IgD-negative memory B cell (primary cell): Measurements from ENCODE around the gene LAIR2. TPM values are rescaled to one million over a fixed set of nuclear protein-coding genes. Genes with fewer than 3 reads are reported as not detected.
A peak's percentile ranks its signal among the peaks of the same experiment; 100 is the strongest.
"Not testable (repeated sequence)": the region's sequence is repeated elsewhere in the genome, so short reads cannot be mapped to it uniquely, and the experiment has no call there.

Experiments
- H3K27ac Mint-ChIP-seq, 3 donors: one replicate each; pipeline ENCODE4 v1.8.0; 2020 to 2022; ENCODE audit warnings: mild to moderate bottlenecking in 3 of 3, mixed read lengths in 3 of 3, moderate library complexity in 1 of 3
- H3K27me3 Mint-ChIP-seq: one replicate; pipeline ENCODE4 v1.8.0; 2021; ENCODE audit warnings: mixed read lengths
- H3K36me3 Mint-ChIP-seq: one replicate; pipeline ENCODE4 v1.8.0; 2020; ENCODE audit warnings: mild to moderate bottlenecking, mixed read lengths
- H3K4me1 Mint-ChIP-seq, 3 donors: one replicate each; pipeline ENCODE4 v1.8.0; 2020 to 2022; ENCODE audit warnings: mixed read lengths in 3 of 3, mild to moderate bottlenecking in 1 of 3
- H3K4me3 Mint-ChIP-seq, 4 donors: one replicate each; pipeline ENCODE4 v1.8.0; 2020 to 2022; ENCODE audit warnings: mild to moderate bottlenecking in 4 of 4, mixed read lengths in 4 of 4, moderate library complexity in 3 of 4
- H3K9me3 Mint-ChIP-seq, 3 donors: one replicate each; pipeline ENCODE4 v1.8.0; 2020 to 2021; ENCODE audit warnings: mixed read lengths in 3 of 3, mild to moderate bottlenecking in 1 of 3
- polyA plus RNA-seq: library from polyadenylated mRNA; unstranded; fragments of 300-500 nt; fragmentation: Illumina TruSeq; gene quantifications from one replicate; pipeline ENCODE4 v1.2.3, GENCODE V29; 2021

Gene LAIR2
- polyA plus RNA-seq, 1 donor from 2014 or later: 0.99 TPM

DNA sequence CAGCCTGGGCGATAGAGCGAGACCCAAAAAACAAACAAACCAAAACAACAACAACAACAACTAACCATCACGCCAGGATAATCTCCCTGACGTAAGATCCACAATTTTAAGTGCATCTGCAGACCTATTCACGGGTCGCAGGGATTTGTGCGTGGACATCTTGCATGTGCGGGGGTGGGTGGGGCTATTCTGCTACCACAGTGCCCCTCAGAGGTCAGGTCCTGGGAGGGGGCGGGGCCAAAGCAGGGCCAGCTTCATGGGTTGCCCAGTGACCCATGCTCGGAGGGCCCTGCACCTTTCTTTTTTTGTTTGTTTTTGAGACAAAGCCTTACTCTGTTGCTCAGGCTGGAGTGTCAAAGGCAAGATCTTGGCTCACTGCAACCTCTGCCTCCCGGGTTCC is 26.9 kb upstream of the LAIR2 start:
- Mint-ChIP-seq H3K4me1 (peaks cover 6 to 9% (median 7%) of the 10 kb centered on the region in 3 donors), H3K36me3 (no peaks in the 10 kb centered on the region), H3K4me3 (no peak overlapping the region), H3K27me3 (peaks cover 27% of the 10 kb centered on the region), H3K27ac (no peak overlapping the region), H3K9me3 (no peaks in the 10 kb centered on the region)

DNA sequence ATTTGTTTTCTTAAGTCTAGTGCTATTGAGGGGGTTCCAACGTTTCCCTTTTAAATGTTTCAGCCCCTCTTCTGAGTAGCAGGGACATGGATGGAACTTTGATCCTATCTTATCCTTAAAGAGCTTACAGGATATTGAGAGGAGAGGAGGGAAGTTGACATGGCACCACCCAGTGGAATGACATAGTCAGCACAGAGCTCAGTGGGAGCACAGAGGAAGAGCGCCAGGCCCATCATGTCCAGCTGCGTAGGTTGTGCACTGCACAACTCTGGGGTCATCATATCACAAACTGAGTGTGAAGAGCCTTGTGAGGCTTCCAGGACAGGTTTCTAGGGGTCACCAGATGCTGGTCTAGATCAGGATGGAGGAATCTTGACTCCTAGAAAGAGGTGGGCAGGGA is 25.0 kb upstream of the LAIR2 start:
- H3K4me1 Mint-ChIP-seq: peaks cover 13 to 14% (median 14%) of the 10 kb centered on the region in 3 donors
- peaks cover 29% of the 10 kb centered on the region for H3K27me3 Mint-ChIP-seq
- H3K27ac Mint-ChIP-seq: no peak overlapping the region
- no peaks in the 10 kb centered on the region for H3K9me3 Mint-ChIP-seq
- H3K4me3 Mint-ChIP-seq: no peak overlapping the region
- no peaks in the 10 kb centered on the region for H3K36me3 Mint-ChIP-seq

DNA sequence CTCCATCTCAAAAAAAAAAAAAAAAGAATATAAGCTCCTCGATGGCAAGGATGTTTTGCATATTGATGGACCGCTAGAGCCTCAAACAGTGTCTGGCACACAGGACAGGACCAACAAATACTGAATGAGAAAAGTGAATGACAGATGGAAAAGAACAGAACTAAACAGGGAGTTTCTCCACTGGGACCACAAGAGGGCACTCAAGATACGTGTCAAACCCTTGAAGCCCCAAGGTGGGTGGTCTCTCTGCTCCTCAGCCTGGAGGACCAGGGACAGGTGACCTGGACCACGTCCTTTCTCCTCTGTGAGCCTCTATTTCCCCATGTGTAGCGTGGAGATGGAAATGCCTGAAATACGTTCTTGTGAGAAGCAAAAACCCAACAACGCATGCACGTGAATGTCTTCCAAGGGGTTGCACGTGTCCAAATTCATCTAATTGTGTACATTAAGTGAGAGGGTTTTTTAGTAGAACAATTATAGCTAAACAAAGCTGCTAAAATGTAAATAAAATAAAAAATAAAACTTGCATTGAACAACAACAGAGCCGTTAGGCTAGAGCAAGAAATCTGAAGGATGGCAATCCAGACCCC is 23.9 kb upstream of the LAIR2 start:
- no peak overlapping the region for H3K27ac Mint-ChIP-seq
- no peaks in the 10 kb centered on the region for H3K9me3 Mint-ChIP-seq
- H3K27me3 Mint-ChIP-seq: peaks cover 30% of the 10 kb centered on the region
- H3K4me1 Mint-ChIP-seq: peaks cover 18% of the 10 kb centered on the region in 3 donors
- H3K4me3 Mint-ChIP-seq: peak overlapping the region in 1 of 4 donors; percentile 0
- no peaks in the 10 kb centered on the region for H3K36me3 Mint-ChIP-seq

DNA sequence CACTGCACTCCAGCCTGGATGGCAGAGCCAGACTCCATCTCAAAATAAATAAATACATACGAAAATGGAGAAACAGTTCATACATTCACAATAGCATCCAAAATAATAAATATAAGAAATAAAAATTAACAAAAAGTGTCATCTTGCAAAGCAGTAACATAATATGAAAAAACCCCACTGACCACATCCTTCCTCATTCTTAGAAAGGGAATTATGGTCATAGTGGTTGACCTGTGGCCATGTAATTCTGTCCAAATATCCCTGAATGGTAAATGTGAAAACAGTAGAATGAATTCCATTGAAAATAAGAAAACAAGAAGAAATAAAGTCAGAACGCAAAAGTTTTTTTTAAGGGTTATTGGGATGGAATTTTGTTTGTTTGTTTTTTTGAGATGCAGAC is 22.6 kb upstream of the LAIR2 start:
- Mint-ChIP-seq H3K36me3 (no peaks in the 10 kb centered on the region), H3K9me3 (no peaks in the 10 kb centered on the region), H3K4me3 (no peak overlapping the region), H3K27me3 (peaks cover 40% of the 10 kb centered on the region), H3K4me1 (peaks cover 18 to 22% (median 22%) of the 10 kb centered on the region in 3 donors), H3K27ac (no peak overlapping the region)

DNA sequence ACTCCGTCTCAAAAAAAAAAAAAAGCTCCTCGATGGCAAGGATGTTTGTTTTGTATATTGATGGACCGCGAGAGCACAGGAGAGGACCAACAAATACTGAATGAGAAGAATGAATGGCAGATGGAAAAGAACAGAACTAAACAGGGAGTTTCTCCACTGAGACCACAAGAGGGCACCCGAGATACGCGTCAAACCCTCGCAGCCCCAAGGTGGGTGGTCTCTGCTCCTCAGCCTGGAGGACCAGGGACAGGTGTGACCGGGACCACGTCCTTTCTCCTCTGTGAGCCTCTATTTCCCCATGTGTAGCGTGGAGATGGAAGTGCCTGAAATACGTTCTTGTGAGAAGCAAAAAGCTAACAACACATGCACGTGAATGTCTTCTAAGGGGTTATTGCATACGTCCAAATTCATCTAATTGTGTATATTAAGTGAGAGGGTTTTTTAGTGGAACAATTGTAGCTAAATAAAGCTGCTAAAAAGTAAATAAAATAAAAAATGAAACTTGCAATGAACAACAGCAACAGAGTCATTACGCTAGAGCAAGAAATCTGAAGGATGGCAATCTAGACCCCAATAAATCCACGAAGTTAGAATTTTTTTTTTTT is 21.2 kb upstream of the LAIR2 start:
- H3K36me3 Mint-ChIP-seq: no peaks in the 10 kb centered on the region
- peak overlapping the region; percentile 12 to 80 (median 20) for H3K27ac Mint-ChIP-seq
- no peaks in the 10 kb centered on the region for H3K9me3 Mint-ChIP-seq
- H3K4me1 Mint-ChIP-seq: peaks cover 22 to 24% (median 23%) of the 10 kb centered on the region in 3 donors
- H3K4me3 Mint-ChIP-seq: peak overlapping the region in 2 of 4 donors; percentile 5 to 17
- H3K27me3 Mint-ChIP-seq: peaks cover 42% of the 10 kb centered on the region

DNA sequence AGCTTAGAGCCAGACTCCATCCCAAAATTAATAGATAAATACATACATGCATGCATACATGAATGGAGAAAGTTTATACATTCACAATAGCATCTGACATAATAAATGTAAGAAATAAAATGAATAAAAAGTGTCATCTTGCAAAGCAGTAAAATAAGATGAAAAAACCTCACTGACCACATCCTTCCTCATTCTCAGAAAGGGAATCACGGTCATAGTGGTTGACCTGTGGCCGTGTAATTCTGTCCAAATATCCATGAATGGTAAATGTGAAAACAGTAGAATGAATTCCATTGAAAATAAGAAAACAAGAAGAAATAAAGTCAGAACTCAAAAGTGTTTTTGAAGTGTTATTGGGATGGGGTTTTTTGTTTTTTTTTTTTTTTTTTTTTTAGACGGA is 19.7 kb upstream of the LAIR2 start:
- peaks cover 38% of the 10 kb centered on the region for H3K27me3 Mint-ChIP-seq
- peaks cover 22 to 24% (median 23%) of the 10 kb centered on the region in 3 donors for H3K4me1 Mint-ChIP-seq
- H3K36me3 Mint-ChIP-seq: no peaks in the 10 kb centered on the region
- no peaks in the 10 kb centered on the region for H3K9me3 Mint-ChIP-seq
- peak overlapping the region; percentile 15 to 62 (median 31) for H3K27ac Mint-ChIP-seq
- H3K4me3 Mint-ChIP-seq: peak overlapping the region in 3 of 4 donors; percentile 31 to 79 (median 54)

DNA sequence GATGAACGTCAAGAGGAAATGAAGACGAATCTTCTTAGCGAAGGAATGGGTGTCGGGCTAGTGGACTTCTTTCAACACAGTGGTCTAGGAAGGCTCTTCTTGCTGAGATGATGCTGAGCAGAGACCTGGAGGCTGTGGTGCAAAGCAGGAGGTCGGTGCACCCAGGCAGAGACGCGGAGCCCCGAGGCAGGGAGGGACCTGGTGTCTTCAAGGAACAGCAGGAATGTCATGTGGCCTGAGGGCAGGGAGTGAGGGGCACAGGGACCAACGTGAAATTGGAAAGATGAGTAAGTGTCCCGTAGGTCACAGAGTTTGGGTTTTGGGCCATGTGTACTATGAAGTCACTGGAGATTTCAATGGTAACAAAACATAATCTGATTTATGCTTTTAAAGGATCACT is 18.2 kb upstream of the LAIR2 start:
- Mint-ChIP-seq H3K36me3 (no peaks in the 10 kb centered on the region), H3K27me3 (peaks cover 36% of the 10 kb centered on the region), H3K9me3 (no peaks in the 10 kb centered on the region), H3K4me1 (peaks cover 19 to 23% (median 21%) of the 10 kb centered on the region in 3 donors), H3K27ac (no peak overlapping the region), H3K4me3 (no peak overlapping the region)

DNA sequence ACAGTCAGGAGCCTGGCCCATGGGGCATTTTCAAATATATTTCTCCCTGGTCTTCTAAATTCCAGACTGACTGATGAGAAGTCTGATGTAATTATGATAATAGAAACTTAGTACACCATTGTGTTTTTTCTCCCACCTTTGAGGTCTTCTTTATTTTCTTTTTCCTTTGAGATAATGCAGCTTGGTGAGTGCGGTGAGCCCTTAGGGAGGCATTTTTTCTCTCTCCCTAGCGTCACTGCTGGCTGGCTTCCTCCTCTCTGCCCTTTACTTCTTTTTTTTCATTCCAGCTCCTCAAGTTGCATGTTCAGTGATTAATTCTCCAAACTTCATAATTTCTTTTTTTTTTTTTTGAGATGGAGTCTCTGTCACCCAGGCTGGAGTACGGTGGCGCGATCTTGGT is 16.8 kb upstream of the LAIR2 start:
- Mint-ChIP-seq H3K27me3 (peaks cover 33% of the 10 kb centered on the region), H3K36me3 (no peaks in the 10 kb centered on the region), H3K4me1 (peaks cover 20 to 23% (median 20%) of the 10 kb centered on the region in 3 donors), H3K27ac (no peak overlapping the region), H3K4me3 (no peak overlapping the region), H3K9me3 (no peaks in the 10 kb centered on the region)

DNA sequence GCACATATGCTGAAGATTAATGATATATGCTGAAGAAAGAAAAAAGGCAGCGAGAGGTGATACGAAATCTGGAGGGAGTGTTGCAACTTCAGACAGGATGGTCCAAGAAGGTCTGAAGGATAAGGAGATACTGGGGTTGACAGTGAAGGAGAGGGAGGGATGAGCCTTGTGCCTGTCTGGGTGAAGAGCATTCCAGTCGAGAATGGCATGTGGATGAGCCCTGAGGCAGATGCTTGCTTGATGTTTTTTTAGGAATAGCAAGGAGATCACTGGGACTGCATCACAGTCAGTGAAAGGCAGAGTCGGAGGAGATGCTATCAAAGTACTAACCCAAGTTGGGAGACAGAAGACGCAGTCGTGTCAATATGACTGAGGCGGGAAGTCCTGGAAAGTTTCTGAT is 13.3 kb upstream of the LAIR2 start:
- Mint-ChIP-seq H3K9me3 (no peaks in the 10 kb centered on the region), H3K4me1 (peaks cover 8 to 14% (median 11%) of the 10 kb centered on the region in 3 donors), H3K27ac (no peak overlapping the region), H3K4me3 (no peak overlapping the region), H3K27me3 (peaks cover 41% of the 10 kb centered on the region), H3K36me3 (no peaks in the 10 kb centered on the region)

DNA sequence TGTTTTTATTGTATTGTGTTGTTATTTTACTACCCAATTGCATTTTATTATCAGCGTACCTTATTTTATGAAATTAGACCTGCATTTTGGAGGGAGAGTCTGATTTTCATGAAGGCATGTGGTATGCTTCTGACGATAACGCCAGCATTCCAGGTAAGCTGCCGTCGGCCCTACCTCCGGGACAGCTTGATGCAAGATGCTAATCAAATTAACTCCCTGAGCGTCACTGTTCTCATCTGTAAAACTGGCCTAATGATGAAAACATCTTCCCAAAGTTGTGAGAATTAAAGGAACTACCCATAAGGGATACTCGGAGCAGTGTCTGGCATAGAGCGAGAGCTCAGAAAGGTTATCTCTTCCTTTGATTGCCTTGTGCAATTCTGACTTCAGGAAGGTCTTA is 12.9 kb upstream of the LAIR2 start:
- Mint-ChIP-seq H3K9me3 (no peaks in the 10 kb centered on the region), H3K36me3 (no peaks in the 10 kb centered on the region), H3K27me3 (peaks cover 39% of the 10 kb centered on the region), H3K27ac (peak overlapping the region in 1 of 3 donors; percentile 32), H3K4me3 (no peak overlapping the region), H3K4me1 (peaks cover 7 to 14% (median 10%) of the 10 kb centered on the region in 3 donors)

DNA sequence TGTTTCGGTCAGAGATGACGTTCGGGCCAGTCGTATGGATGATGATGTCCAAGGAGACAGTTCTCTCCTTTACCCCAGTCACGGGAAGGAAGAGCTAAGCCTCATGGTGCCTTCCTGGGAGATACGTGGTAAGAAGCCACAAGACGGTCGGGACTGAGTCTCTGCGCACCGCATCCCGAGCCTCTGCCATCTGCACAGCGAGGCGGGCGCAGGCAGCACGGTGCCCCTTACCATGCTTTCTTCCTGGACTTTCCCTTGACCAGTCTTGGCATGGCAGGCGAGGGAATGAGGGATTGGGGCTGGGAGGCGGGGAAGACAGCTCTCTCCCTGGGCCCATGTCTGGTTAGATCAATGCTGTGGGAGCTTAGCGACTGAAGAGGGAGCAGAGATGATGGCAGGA is 10.1 kb upstream of the LAIR2 start:
- H3K27me3 Mint-ChIP-seq: peaks cover 46% of the 10 kb centered on the region
- no peak overlapping the region for H3K27ac Mint-ChIP-seq
- H3K4me1 Mint-ChIP-seq: peaks cover 5 to 10% (median 9%) of the 10 kb centered on the region in 3 donors
- no peaks in the 10 kb centered on the region for H3K9me3 Mint-ChIP-seq
- H3K4me3 Mint-ChIP-seq: no peak overlapping the region
- H3K36me3 Mint-ChIP-seq: no peaks in the 10 kb centered on the region

DNA sequence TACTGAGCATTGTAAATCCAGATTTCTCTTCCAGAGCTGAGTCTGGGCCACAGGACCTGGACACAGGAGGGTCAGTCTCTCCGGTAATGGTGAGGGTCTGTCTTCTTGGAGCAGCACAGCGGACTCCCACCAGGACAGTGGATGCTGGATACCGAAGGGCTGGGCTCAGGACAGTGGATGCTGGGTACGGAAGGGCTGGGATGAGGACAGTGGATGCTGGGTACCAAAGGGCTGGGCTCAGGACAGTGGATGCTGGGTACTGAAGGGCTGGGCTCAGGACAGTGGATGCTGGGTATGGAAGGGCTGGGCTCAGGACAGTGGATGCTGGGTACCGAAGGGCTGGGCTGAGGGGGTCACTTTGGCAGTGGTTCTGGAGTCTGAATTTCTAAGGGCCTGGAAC is 9.6 kb upstream of the LAIR2 start:
- not testable (repeated sequence) for H3K4me3 Mint-ChIP-seq, H3K27ac Mint-ChIP-seq

DNA sequence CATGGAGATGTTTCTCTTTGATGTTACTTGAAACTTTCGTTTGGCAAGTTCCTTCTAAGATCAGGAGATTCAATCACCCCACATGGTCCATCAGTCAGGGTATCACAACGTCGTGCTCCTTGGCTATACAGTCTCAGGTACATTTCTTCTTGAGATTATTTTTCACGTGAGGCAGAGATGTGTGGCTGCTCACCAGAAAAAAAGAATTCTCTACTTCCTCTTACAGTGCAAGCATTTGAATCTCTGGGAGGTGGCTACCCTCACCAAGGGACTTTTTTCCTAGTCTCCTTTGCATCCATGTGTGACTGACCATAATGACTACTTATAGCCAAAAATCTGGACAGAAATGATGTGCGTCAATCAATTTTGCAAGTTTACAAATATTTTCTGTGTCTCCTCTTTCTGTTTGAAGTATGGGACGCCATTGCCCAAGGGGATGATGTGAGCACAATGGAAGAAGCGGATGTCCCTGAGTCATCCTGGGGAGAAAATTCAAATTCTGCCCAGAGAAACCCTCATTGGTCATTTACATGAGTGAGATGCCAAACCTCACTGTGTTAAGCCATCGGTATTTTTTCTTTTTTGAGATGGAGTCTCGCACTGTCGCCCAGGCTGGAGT is 8.6 kb upstream of the LAIR2 start:
- Mint-ChIP-seq H3K27me3 (peaks cover 56% of the 10 kb centered on the region), H3K36me3 (no peaks in the 10 kb centered on the region), H3K4me1 (peaks cover 7 to 12% (median 7%) of the 10 kb centered on the region in 3 donors), H3K27ac (no peak overlapping the region), H3K4me3 (no peak overlapping the region), H3K9me3 (no peaks in the 10 kb centered on the region)

More for the DNA sequence above, 9.6 kb upstream of the LAIR2 start:
- Mint-ChIP-seq H3K27me3 (peaks cover 49% of the 10 kb centered on the region), H3K4me1 (peaks cover 7 to 11% (median 9%) of the 10 kb centered on the region in 3 donors)
- not testable (repeated sequence) for H3K9me3 Mint-ChIP-seq, H3K36me3 Mint-ChIP-seq

DNA sequence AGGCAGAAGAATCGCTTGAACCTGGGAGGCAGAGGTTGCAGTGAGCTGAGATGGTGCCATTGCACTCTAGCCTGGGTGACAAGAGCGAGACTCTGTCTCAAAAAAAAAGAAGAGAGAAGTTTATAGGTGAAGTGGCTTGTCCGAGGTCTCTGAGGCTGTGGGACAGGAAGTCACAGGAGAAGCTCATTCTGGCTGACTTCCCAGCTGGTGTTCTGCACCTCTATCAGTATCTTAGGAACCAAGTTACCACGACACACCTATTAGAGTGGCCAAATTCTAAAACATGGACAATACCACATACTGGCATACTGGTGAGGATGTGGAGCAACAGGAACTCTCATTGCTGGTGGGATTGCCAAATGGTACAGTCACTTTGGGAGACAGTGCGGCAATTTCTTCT is 7.3 kb upstream of the LAIR2 start:
- Mint-ChIP-seq H3K4me1 (peaks cover 5 to 12% (median 7%) of the 10 kb centered on the region in 3 donors), H3K27me3 (peaks cover 59% of the 10 kb centered on the region)
- not testable (repeated sequence) for H3K4me3 Mint-ChIP-seq, H3K9me3 Mint-ChIP-seq, H3K36me3 Mint-ChIP-seq, H3K27ac Mint-ChIP-seq

DNA sequence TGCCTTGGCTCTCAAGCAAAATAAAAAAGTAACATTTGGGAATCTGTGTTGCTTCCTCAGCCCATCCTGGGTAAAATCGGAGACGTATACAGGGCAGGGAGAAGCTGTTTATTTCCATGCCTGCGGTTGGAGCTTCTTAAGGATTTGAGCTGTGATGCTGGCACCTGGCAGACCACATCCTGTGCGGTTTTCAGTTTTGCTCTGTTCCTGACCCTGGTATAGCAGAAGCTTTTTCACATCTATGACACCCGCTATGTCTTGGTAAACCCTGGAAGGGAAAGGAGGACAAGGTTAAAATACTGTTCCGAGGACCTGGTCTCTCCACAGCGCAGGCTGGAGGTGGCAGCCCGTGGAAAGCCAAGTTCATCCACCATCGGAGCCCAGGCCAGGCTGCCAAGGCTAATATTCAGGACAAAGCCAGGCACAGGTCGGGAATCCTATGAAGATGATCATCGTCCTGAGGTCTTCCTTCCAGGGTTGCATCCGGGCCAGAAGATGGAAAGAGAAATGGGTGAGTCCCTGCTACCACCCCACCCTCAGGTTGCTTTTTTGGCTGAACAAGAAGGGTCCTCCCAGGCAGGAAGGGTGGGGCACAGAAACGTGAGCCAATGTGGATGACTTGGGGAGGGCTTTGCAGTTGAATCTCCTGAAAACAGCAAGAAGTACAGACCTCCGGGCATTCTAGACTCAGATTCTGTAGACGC is 4.7 kb upstream of the LAIR2 start:
- H3K9me3 Mint-ChIP-seq, H3K36me3 Mint-ChIP-seq, H3K4me1 Mint-ChIP-seq, H3K27ac Mint-ChIP-seq: not testable (repeated sequence)
- H3K4me3 Mint-ChIP-seq: peak overlapping the region in 1 of 4 donors; percentile 52
- peaks cover 44% of the 10 kb centered on the region for H3K27me3 Mint-ChIP-seq
